Activated B cell treated with CpG ODN at 0.5 μM for 24 hours (primary cell): ENCODE results near the gene KSR2. TPM values are rescaled to one million over a fixed set of nuclear protein-coding genes. Genes with fewer than 3 reads are reported as not detected.

ENCODE experiments used
- ATAC-seq: fragments of 200-7000 bp; cut with Tn5 transposase; one replicate; pipeline ENCODE4 v1.10.0; 2021; ENCODE audit warnings: low read depth, mild to moderate bottlenecking, moderate library complexity
- CTCF ChIA-PET: fragments of 350-600 bp; sonication (Branson Sonifier 250); formaldehyde crosslinking; loops from one replicate; lab custom pipeline; 2021; ENCODE audit warnings: antibody characterized with exemption; lab: Charles Lee
- POLR2A ChIA-PET: fragments of 350-600 bp; sonication (Branson Sonifier 250); formaldehyde crosslinking; loops from one replicate; lab custom pipeline; 2021; ENCODE audit warnings: antibody characterized with exemption; lab: Charles Lee
- DNase-seq: peaks from one replicate; pipeline ENCODE4 v3.0.0; 2022
- H3K27ac Mint-ChIP-seq: one replicate; pipeline ENCODE4 v1.8.0; 2020; ENCODE audit warnings: mixed read lengths
- H3K27me3 Mint-ChIP-seq: one replicate; pipeline ENCODE4 v1.8.0; 2021; ENCODE audit warnings: mixed read lengths
- H3K36me3 Mint-ChIP-seq: one replicate; pipeline ENCODE4 v1.8.0; 2021; ENCODE audit warnings: low read depth, mixed read lengths
- H3K4me1 Mint-ChIP-seq: one replicate; pipeline ENCODE4 v1.8.0; 2021; ENCODE audit warnings: mixed read lengths
- H3K4me3 Mint-ChIP-seq: one replicate; pipeline ENCODE4 v1.8.0; 2020; ENCODE audit warnings: mild to moderate bottlenecking, mixed read lengths
- H3K9me3 Mint-ChIP-seq: one replicate; pipeline ENCODE4 v1.8.0; 2020; ENCODE audit warnings: mixed read lengths
- intact Hi-C: fragments of 100-400 bp; cut with micrococcal nuclease; formaldehyde crosslinking; loops from one replicate; pipeline ENCODE4 v1.15.1; 2024
- total RNA-seq: library from RNA; stranded (reverse); gene quantifications from 2 replicates; pipeline ENCODE4 v1.2.3, GENCODE V29; 2022
- TF ChIP-seq, protein P1 (sequence below): fragments of 200-600 bp; IDR thresholded peaks from one replicate; pipeline ENCODE4 v1.8.0; 2022; ENCODE audit warnings: antibody characterized with exemption, mild to moderate bottlenecking

Gene KSR2
- total RNA-seq, 1 donor from 2014 or later = not detected

- Mint-ChIP-seq H3K27me3 (peaks cover 3% of the 10 kb centered on the region), H3K4me3 (no peak overlapping the region), H3K4me1 (no peaks in the 10 kb centered on the region), H3K9me3 (peaks cover 6% of the 10 kb centered on the region), H3K36me3 (no peaks in the 10 kb centered on the region), H3K27ac (no peak overlapping the region)
- ATAC-seq = no peak
- intact Hi-C loops = no loop called here
- ChIA-PET CTCF (no interaction called here), POLR2A (no interaction called here)
- TF ChIP-seq, protein P1, sequence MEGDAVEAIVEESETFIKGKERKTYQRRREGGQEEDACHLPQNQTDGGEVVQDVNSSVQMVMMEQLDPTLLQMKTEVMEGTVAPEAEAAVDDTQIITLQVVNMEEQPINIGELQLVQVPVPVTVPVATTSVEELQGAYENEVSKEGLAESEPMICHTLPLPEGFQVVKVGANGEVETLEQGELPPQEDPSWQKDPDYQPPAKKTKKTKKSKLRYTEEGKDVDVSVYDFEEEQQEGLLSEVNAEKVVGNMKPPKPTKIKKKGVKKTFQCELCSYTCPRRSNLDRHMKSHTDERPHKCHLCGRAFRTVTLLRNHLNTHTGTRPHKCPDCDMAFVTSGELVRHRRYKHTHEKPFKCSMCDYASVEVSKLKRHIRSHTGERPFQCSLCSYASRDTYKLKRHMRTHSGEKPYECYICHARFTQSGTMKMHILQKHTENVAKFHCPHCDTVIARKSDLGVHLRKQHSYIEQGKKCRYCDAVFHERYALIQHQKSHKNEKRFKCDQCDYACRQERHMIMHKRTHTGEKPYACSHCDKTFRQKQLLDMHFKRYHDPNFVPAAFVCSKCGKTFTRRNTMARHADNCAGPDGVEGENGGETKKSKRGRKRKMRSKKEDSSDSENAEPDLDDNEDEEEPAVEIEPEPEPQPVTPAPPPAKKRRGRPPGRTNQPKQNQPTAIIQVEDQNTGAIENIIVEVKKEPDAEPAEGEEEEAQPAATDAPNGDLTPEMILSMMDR = no peak
- no peak for DNase-seq
These were observed 115.2 kb downstream of the KSR2 start for GRCh38 chr12:117853600-117853999.

- POLR2A ChIA-PET = no interaction called here
- peaks cover 6% of the 10 kb centered on the region for H3K9me3 Mint-ChIP-seq
- no peaks in the 10 kb centered on the region for H3K4me1 Mint-ChIP-seq
- H3K27me3 Mint-ChIP-seq = peaks cover 13% of the 10 kb centered on the region
- TF ChIP-seq, protein P1 = no peak
- DNase-seq (no peak), ATAC-seq (no peak)
- CTCF ChIA-PET = interaction anchor here (0.6 to 1.7 kb wide), 5 partner anchors 8 to 638 kb away, joined by 3 to 8 read pairs (median 5); no protein-coding TSS in a partner anchor
- H3K36me3 Mint-ChIP-seq = no peaks in the 10 kb centered on the region
- intact Hi-C loops = loop anchor here (1.0 kb wide), 1 partner anchor 638 kb away; no protein-coding TSS in a partner anchor
- H3K27ac Mint-ChIP-seq = no peak overlapping the region
- H3K4me3 Mint-ChIP-seq = no peak overlapping the region
These were observed 118.7 kb downstream of the KSR2 start for GRCh38 chr12:117850048-117850447.

- ATAC-seq = no peak
- ChIA-PET CTCF (no interaction called here), POLR2A (no interaction called here)
- Mint-ChIP-seq H3K27me3 (peaks cover 13% of the 10 kb centered on the region), H3K4me1 (no peaks in the 10 kb centered on the region), H3K27ac (no peak overlapping the region), H3K9me3 (peaks cover 4% of the 10 kb centered on the region), H3K36me3 (no peaks in the 10 kb centered on the region), H3K4me3 (no peak overlapping the region)
- no peak for DNase-seq
- intact Hi-C loops = no loop called here
- TF ChIP-seq, protein P1 = no peak
These were observed 121.4 kb downstream of the KSR2 start for GRCh38 chr12:117847371-117847770.

- POLR2A ChIA-PET = no interaction called here
These were observed 123.4 kb downstream of the KSR2 start for GRCh38 chr12:117845271-117845904.

More at GRCh38 chr12:117845271-117845904, 123.4 kb downstream of the KSR2 start:
- TF ChIP-seq, protein P1 = no peak
- no peak overlapping the region for H3K4me3 Mint-ChIP-seq
- H3K36me3 Mint-ChIP-seq = no peaks in the 10 kb centered on the region
- peaks cover 4% of the 10 kb centered on the region for H3K9me3 Mint-ChIP-seq
- CTCF ChIA-PET = interaction anchor here (1.4 kb wide), 1 partner anchor 8 kb away, joined by 3 read pairs; no protein-coding TSS in a partner anchor
- intact Hi-C loops = no loop called here
- peaks cover 12% of the 10 kb centered on the region for H3K27me3 Mint-ChIP-seq
- no peak for ATAC-seq
- H3K27ac Mint-ChIP-seq = no peak overlapping the region
- DNase-seq = no peak
- H3K4me1 Mint-ChIP-seq = no peaks in the 10 kb centered on the region
